GM21737 (cell line): ENCODE measurements around the gene MAPRE3.

Experiments used
- ATAC-seq: cut with Tn5 transposase; IDR thresholded peaks from one replicate; pipeline ENCODE4 v1.9.1; 2021; ENCODE audit warnings: mild to moderate bottlenecking, moderate library complexity; ENCODE audit not compliant: unreplicated experiment

Gene MAPRE3

DNA sequence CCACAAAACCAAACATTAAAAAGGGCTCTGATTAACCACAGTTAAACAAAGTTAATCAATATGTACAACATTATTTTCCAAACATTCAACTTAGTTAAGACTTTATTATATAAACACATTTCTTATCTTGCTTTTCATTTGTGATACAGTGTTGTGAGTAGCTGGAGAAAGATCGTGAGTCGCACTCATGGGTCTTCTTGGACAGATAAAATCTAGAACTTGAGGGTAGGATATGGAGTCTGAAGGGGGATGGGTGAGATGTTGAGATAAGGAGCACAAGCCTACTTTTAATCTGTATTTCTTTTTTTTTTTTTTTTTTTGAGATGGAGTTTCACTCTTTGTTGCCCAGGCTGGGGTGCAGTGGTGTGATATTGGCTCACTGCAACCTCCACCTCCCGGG lies 39.7 kb downstream of the MAPRE3 start:
- ATAC-seq = no peak

DNA sequence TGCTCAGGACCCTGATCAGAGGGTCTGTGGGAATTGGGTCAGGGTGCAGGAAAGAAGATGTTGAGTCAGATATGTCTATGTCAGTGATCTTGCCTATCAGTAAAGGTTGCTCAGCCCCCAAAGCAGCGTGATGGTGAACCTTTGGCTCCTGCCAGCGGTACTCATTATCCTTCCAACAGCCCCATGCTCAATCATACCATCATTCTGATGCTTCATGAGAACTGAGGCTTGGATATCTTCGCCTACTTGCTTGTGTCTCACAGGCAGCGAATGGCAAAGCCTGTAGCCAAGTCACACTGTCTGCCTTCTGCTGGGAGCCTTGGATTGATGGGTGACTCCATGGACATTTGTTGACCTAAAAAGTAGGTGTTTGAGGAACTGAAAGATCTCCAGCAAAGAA lies 43.3 kb downstream of the MAPRE3 start:
- no peak for ATAC-seq

- ATAC-seq = no peak
These were observed 44.5 kb downstream of the MAPRE3 start for GRCh38 chr2:27014771-27015433.

DNA sequence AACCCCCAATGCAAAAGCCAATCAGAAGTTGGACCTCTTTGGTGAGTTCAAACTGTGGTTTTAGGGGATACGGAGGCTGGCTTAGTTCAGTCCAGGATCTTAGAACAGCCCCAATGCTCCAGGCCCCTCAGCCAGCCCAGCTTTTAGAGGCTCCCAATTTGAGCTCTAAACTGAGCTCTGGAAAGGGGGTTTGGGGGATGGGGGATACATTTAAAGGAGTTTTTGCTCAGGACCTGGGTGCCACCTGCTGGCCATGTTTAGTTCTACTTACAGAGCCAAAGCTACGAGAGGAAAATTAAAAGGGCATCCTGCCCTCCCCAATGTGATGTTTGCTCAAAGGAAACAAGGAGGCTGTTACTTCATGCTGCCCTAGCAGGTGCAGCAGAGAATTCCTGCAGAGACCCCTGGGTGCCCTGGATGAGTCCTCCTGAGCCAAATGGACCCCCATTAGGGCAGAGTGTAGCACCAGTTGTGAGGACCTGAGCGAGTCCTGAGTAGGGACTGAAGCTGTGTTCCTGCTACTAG lies 46.4 kb downstream of the MAPRE3 start:
- no peak for ATAC-seq

DNA sequence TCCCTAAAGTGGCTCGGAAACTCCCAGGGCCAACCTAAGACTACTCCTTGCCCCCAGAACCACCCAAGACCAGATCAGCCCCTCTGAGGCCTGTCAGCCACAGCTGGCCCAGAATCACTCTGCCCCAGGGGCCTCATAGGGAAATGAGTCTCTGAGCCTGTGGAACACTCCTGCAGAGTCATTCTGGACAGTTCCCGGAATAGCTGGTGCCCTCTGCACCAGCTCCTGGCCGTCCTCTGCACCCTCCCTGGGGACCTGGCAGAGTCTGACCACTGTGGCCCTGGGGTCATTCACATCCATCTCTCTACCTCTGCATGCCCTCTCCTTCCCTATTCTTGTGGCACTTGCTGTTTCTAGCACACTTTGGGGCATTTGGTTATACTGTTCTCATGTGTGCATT lies 47.7 kb downstream of the MAPRE3 start:
- no peak for ATAC-seq

GRCh38 chr2:27019459-27019858 lies 49.0 kb downstream of the MAPRE3 start:
- no peak for ATAC-seq

- no peak for ATAC-seq
These were observed 49.8 kb downstream of the MAPRE3 start for GRCh38 chr2:27019931-27020855.

DNA sequence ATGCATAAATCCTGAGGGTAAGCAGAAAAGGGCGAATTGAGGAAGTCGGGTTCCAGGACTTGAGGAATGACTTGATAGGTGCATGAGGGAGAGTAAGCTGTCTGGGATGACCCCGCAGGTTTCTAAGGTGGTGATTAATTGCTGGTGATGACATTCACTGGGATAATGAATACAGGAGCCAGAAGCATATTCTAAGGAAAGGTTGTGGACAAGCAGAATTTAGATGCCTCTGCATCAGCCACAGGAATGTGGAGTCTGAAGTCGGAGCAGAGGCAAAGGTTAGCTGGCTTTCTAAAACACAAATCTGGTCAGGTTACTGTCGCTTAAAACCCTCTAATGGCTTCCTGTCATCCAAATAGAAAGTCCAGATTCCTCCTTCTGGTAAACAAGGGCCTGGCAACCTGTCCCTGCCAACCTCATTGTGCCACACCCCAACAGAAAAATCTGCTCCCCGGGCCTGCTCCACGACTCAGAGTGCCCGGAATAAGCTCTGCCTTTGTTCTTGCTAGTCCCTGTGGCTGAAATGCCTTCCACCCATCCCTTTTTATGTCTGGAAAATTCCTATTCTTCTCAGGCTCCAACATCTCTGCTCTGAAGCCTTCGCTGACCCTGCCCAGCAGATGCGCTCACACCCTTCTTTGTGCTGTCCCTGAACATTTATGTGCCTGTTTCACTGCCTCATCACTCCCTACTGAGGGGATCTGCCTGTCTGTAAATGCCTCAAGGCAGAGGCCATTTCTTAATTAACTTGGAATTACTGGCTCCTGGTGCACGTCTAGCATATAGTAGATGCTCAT lies 51.0 kb downstream of the MAPRE3 start:
- ATAC-seq = no peak

DNA sequence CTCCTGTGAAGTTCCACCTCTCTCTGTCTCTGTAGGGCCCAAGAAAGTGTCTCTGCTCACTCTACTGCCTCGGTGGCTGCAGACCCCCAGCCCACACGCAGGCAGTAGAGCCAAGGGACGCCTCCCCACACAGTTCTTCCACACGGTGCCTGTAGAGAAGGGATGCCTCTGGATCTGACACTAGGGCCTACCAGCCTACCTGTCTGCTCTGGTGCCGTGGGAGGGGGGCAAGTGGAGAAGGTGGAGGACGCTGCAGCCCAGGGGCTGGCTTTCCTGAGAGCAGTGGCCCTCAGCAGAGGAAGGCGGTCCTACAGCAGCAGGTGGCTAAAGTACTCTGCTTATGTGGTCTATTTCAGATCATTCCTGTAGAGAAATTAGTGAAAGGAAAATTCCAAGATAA lies 53.3 kb downstream of the MAPRE3 start:
- ATAC-seq = no peak

DNA sequence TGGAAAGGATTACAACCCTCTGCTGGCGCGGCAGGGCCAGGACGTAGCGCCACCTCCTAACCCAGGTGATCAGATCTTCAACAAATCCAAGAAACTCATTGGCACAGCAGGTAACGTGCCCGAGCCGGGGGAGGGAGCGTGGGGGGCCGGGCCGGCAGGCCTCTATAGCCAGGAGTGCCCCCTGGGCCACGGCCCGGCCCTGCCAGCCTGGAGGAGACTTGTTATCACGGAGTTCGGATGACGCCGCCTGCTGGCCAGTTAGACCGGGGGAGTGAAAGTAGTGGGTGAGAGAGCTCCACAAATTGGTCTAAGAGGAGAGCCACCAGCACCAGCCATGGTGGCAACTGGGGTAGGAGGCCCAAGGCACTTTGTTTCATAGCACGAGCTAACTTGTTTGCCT lies 53.8 kb downstream of the MAPRE3 start:
- no peak for ATAC-seq

DNA sequence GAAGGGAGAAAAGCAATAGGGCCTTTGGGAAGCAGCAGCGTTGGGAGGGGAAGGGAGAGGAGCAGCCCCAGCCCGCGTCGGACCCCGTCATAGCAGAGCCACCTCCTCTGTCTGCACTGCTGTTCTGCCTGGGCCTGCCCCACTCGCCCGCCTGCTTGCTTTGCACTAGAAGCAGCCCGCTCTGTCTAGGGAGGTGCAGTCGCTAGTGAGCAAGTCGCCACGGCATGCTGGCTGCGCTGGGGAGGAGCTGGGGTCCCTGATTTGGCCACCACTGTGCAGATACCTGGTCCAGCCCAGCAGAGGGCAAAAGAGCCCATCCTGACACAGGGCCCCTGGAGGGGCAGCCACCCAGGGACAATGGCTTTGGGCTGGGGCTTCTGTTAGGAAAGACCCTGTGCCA lies 54.4 kb downstream of the MAPRE3 start:
- ATAC-seq = no peak

- ATAC-seq = no peak
These were observed 54.9 kb downstream of the MAPRE3 start for GRCh38 chr2:27025281-27025800.

- ATAC-seq = no peak
These were observed 55.7 kb downstream of the MAPRE3 start for GRCh38 chr2:27025861-27026851.

- ATAC-seq = no peak
These were observed 56.8 kb downstream of the MAPRE3 start for GRCh38 chr2:27027211-27027651.

- ATAC-seq = no peak
These were observed 58.6 kb downstream of the MAPRE3 start for GRCh38 chr2:27029051-27029450.

- peak; percentile 85 for ATAC-seq
These were observed 62.2 kb downstream of the MAPRE3 start, which contains the start of gene TMEM214 for GRCh38 chr2:27032495-27033252. Gene TMEM214, plus strand, starts transcription at chr2:27032965. Its CDS starts 51 bp downstream, at chr2:27033016.

DNA sequence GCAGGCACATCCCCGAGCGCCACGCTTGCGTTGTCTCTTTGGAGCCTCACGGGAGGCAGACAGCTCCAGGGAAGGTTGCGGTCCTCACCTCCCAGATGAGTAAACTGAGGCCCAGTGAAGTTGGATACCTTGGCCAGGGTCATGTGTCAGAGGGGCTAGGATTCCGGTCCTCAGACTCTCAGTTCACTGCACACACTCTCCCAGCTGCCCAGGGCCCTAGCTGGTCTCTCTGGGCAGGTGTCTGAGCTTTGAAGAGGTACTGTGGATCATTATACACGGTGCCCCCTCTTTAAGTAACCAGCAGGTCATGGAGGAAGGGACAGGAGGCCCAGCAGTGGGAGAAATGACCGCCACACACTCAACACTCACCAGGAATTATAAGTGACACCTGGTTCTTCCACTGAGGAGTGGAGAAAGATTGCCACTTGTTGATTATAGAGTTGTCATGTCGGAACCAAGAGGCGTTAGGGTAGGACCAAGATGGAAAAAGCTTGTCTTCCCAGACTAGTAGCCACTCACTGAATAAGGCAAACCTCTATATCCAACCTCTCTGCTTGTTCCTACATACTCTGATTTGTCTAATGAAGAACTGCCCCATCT lies 62.9 kb downstream of the MAPRE3 start:
- ATAC-seq = no peak

DNA sequence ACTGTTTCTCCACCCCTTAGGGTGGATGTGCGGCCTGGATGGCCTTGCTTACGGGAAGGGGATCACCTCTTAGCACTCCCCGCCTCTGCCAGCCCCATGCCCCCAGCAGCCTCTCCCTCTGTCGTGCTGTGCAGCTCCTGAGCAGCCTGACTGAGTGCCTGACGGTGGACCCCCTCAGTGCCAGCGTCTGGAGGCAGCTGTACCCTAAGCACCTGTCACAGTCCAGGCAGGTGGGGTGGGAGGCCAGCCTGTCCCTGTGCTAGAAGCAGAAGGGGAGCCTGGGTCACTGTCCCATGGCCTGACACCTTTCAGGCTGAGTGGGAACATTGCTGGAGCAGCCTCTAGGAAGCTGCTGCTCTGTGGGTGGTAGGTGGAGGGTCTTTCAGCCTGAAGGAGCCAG lies 67.6 kb downstream of the MAPRE3 start:
- ATAC-seq = no peak
